Measurements from ENCODE around the gene LRP5.
"Not testable (repeated sequence)": the region's sequence is repeated elsewhere in the genome, so short reads cannot be mapped to it uniquely, and the experiment has no call there.

Gene LRP5

GRCh38 chr11:68446046-68446725 is 133.8 kb downstream of the LRP5 start:
- DNase-seq = no peak

- DNase-seq = peak; percentile 78
Measured at GRCh38 chr11:68447015-68447801, 134.8 kb downstream of the LRP5 start.

GRCh38 chr11:68447914-68448313 is 135.5 kb downstream of the LRP5 start:
- not testable (repeated sequence) for DNase-seq

GRCh38 chr11:68448604-68449011 is 136.2 kb downstream of the LRP5 start:
- DNase-seq = no peak

- DNase-seq = no peak
Measured at GRCh38 chr11:68449951-68450350, 137.6 kb downstream of the LRP5 start.

GRCh38 chr11:68450711-68451110 is 138.3 kb downstream of the LRP5 start:
- DNase-seq = no peak

GRCh38 chr11:68454767-68455166 is 142.4 kb downstream of the LRP5 start:
- no peak for DNase-seq

- DNase-seq = no peak
Measured at GRCh38 chr11:68455485-68455884, 143.1 kb downstream of the LRP5 start.

- DNase-seq = no peak
Measured at GRCh38 chr11:68457216-68457897, 145.0 kb downstream of the LRP5 start.

GRCh38 chr11:68457898-68458249 is 145.5 kb downstream of the LRP5 start:
- DNase-seq = no peak

GRCh38 chr11:68458340-68458739 is 145.9 kb downstream of the LRP5 start:
- DNase-seq = not testable (repeated sequence)

GRCh38 chr11:68459886-68460740 is 147.7 kb downstream of the LRP5 start:
- DNase-seq = peak; percentile 96

- no peak for DNase-seq
Measured at GRCh38 chr11:68460741-68461574, 148.6 kb downstream of the LRP5 start, which contains the start of gene PPP6R3. Gene PPP6R3, plus strand, starts transcription at chr11:68460752. Its CDS starts 76,913 bp downstream, at chr11:68537665.

- DNase-seq = no peak
Measured at GRCh38 chr11:68461575-68461917, 149.2 kb downstream of the LRP5 start.

GRCh38 chr11:68463714-68464113 is 151.3 kb downstream of the LRP5 start:
- no peak for DNase-seq

- DNase-seq = no peak
Measured at GRCh38 chr11:68467201-68467834, 154.9 kb downstream of the LRP5 start.

GRCh38 chr11:68468217-68468828 is 155.9 kb downstream of the LRP5 start:
- no peak for DNase-seq

- DNase-seq = no peak
Measured at GRCh38 chr11:68469122-68469521, 156.7 kb downstream of the LRP5 start.

GRCh38 chr11:68469642-68470041 is 157.3 kb downstream of the LRP5 start:
- DNase-seq = no peak

GRCh38 chr11:68470304-68470811 is 158.0 kb downstream of the LRP5 start:
- DNase-seq = no peak

All from activated CD4-positive, alpha-beta T cell treated with anti-CD3 and anti-CD28 coated beads, Interleukin-2, amount 50 U/mL, for 1 hour (primary cell).